SK-N-MC (cell line): Measurements from ENCODE around the gene PDZD8.

Experiments
- FOXP2 ChIP-seq: optimal IDR thresholded peaks from 2 replicates; pipeline ENCODE3; 2011; ENCODE audit warnings: mild to moderate bottlenecking, moderate library complexity; ENCODE audit not compliant: insufficient read depth; ENCODE audit errors: extremely low read length, control extremely low read depth
- POLR2AphosphoS5 ChIP-seq: IDR thresholded peaks from 2 replicates; pipeline ENCODE4 v1.6.1; 2012; ENCODE audit warnings: mild to moderate bottlenecking, low read depth, low read length, borderline replicate concordance

GRCh38 chr10:117370205-117370604, 5.0 kb downstream of the PDZD8 start:
- TF ChIP-seq FOXP2: no peak
- TF ChIP-seq POLR2AphosphoS5: no peak
